Spinal cord (tissue), 10 donors: ENCODE measurements around the gene IMMP2L. TPM values are rescaled to one million over a fixed set of nuclear protein-coding genes. Genes with fewer than 3 reads are reported as not detected.
A peak's percentile ranks its signal among the peaks of the same experiment; 100 is the strongest.

ENCODE experiments used
- DNase-seq, 6 donors: peaks; one replicate each; pipeline versions ENCODE4 v3.0.0 to v3.0.0-alpha.2; 2013 to 2015; ENCODE audit warnings: low spot score in 6 of 6, low read depth in 4 of 6
- H3K27ac ChIP-seq: one replicate; pipeline ENCODE4 v1.5.1; 2013; ENCODE audit warnings: low read depth, low read length, control low read depth
- H3K27me3 ChIP-seq: one replicate; pipeline ENCODE4 v1.6.1; 2013; ENCODE audit warnings: low read length; ENCODE audit not compliant: control insufficient read depth, insufficient read depth
- H3K36me3 ChIP-seq: one replicate; pipeline ENCODE4 v1.6.1; 2013; ENCODE audit warnings: low read length; ENCODE audit not compliant: control insufficient read depth, insufficient read depth
- H3K4me1 ChIP-seq: one replicate; pipeline ENCODE4 v1.6.1; 2013; ENCODE audit warnings: low read length; ENCODE audit not compliant: control insufficient read depth, insufficient read depth
- H3K4me3 ChIP-seq: one replicate; pipeline ENCODE4 v1.5.1; 2013; ENCODE audit warnings: low read depth, low read length, control low read depth
- H3K9me3 ChIP-seq: one replicate; pipeline ENCODE4 v1.6.1; 2013; ENCODE audit warnings: low read length; ENCODE audit not compliant: control insufficient read depth, insufficient read depth
- WGBS: methylation state at CpG from one replicate; pipeline ENCODE4 v1.1.5; 2013; ENCODE audit warnings: missing lambda C conversion rate; ENCODE audit not compliant: insufficient coverage; 5-methylcytosine and 5-hydroxymethylcytosine counted together
- polyA plus RNA-seq, 2 donors: library from polyadenylated mRNA; unstranded; fragments of 120-200 nt; gene quantifications; one replicate each; pipeline ENCODE4 v1.2.1, GENCODE V29; 2013; ENCODE audit not compliant: insufficient read length in 2 of 2
- total RNA-seq, 2 donors: library from RNA; depleted of rRNA in 1 of 2; stranded (reverse); fragments of 120-200 nt in 1 of 2; fragments of >200 nt in 1 of 2; gene quantifications; one replicate each; pipeline versions ENCODE4 v1.2.3 to v1.2.4, GENCODE V29; 2013 to 2014
- donor health status: healthy.

Gene IMMP2L
- total and polyA plus RNA-seq, 4 donors = 14.8 to 26.8 (median 17.4) TPM

- no peak overlapping the region for H3K27ac ChIP-seq
- no peak overlapping the region for H3K4me3 ChIP-seq
- H3K36me3 ChIP-seq = no peaks in the 10 kb centered on the region
- H3K4me1 ChIP-seq = no peaks in the 10 kb centered on the region
- no peak for DNase-seq
- WGBS = no CpG with 5 or more reads among the region's 4 CpGs
- no peaks in the 10 kb centered on the region for H3K9me3 ChIP-seq
- H3K27me3 ChIP-seq = no peaks in the 10 kb centered on the region
Observed at GRCh38 chr7:111103678-111104274, 458.5 kb downstream of the IMMP2L start.

- Histone ChIP-seq H3K4me3 (no peak overlapping the region), H3K9me3 (no peaks in the 10 kb centered on the region), H3K36me3 (no peaks in the 10 kb centered on the region), H3K27me3 (no peaks in the 10 kb centered on the region), H3K4me1 (no peaks in the 10 kb centered on the region), H3K27ac (no peak overlapping the region)
- DNase-seq = no peak
- no CpG with 5 or more reads among the region's 4 CpGs for WGBS
Observed at GRCh38 chr7:111103136-111103535, 459.2 kb downstream of the IMMP2L start.

- H3K27ac ChIP-seq = no peak overlapping the region
- no CpG with 5 or more reads among the region's 1 CpG for WGBS
Observed at GRCh38 chr7:111101856-111102646, 460.2 kb downstream of the IMMP2L start.

GRCh38 chr7:111098926-111099250 lies 463.4 kb downstream of the IMMP2L start:
- DNase-seq = no peak
- Histone ChIP-seq H3K27ac (no peak overlapping the region), H3K9me3 (no peaks in the 10 kb centered on the region), H3K4me1 (no peaks in the 10 kb centered on the region), H3K27me3 (no peaks in the 10 kb centered on the region), H3K4me3 (no peak overlapping the region), H3K36me3 (no peaks in the 10 kb centered on the region)
- WGBS = no CpG with 5 or more reads among the region's 1 CpG

More at GRCh38 chr7:111101856-111102646, 460.2 kb downstream of the IMMP2L start:
- H3K4me3 ChIP-seq = no peak overlapping the region
- no peaks in the 10 kb centered on the region for H3K36me3 ChIP-seq
- no peaks in the 10 kb centered on the region for H3K9me3 ChIP-seq
- no peak for DNase-seq
- H3K4me1 ChIP-seq = no peaks in the 10 kb centered on the region
- no peaks in the 10 kb centered on the region for H3K27me3 ChIP-seq

GRCh38 chr7:111098011-111098925 lies 464.0 kb downstream of the IMMP2L start:
- no peak overlapping the region for H3K27ac ChIP-seq
- H3K4me3 ChIP-seq = no peak overlapping the region
- DNase-seq = peak in 3 of 6 donors; percentile 57 to 90 (median 78)
- H3K4me1 ChIP-seq = no peaks in the 10 kb centered on the region
- H3K36me3 ChIP-seq = no peaks in the 10 kb centered on the region
- WGBS = no CpG with 5 or more reads among the region's 10 CpGs
- H3K27me3 ChIP-seq = no peaks in the 10 kb centered on the region
- H3K9me3 ChIP-seq = no peaks in the 10 kb centered on the region

GRCh38 chr7:111096997-111097396 lies 465.3 kb downstream of the IMMP2L start:
- DNase-seq = peak in 1 of 6 donors; percentile 38
- no CpG with 5 or more reads among the region's 3 CpGs for WGBS

GRCh38 chr7:111094419-111094818 lies 467.9 kb downstream of the IMMP2L start:
- Histone ChIP-seq H3K36me3 (no peaks in the 10 kb centered on the region), H3K4me3 (peak overlapping the region; percentile 76), H3K4me1 (no peaks in the 10 kb centered on the region), H3K9me3 (no peaks in the 10 kb centered on the region), H3K27ac (peak overlapping the region; percentile 25), H3K27me3 (no peaks in the 10 kb centered on the region)
- no CpG with 5 or more reads among the region's 1 CpG for WGBS
- DNase-seq = peak in 2 of 6 donors; percentile 18 to 65

More at GRCh38 chr7:111096997-111097396, 465.3 kb downstream of the IMMP2L start:
- no peak overlapping the region for H3K27ac ChIP-seq
- H3K27me3 ChIP-seq = no peaks in the 10 kb centered on the region
- no peak overlapping the region for H3K4me3 ChIP-seq
- no peaks in the 10 kb centered on the region for H3K36me3 ChIP-seq
- no peaks in the 10 kb centered on the region for H3K4me1 ChIP-seq
- H3K9me3 ChIP-seq = no peaks in the 10 kb centered on the region

GRCh38 chr7:111093496-111093895 lies 468.8 kb downstream of the IMMP2L start:
- H3K4me3 ChIP-seq = peak overlapping the region; percentile 76
- 20% methylated on average over 1 of the region's 4 CpGs for WGBS
- no peak overlapping the region for H3K27ac ChIP-seq
- no peaks in the 10 kb centered on the region for H3K27me3 ChIP-seq
- no peaks in the 10 kb centered on the region for H3K9me3 ChIP-seq
- H3K4me1 ChIP-seq = no peaks in the 10 kb centered on the region
- peak in 1 of 6 donors; percentile 57 for DNase-seq
- no peaks in the 10 kb centered on the region for H3K36me3 ChIP-seq

GRCh38 chr7:111092406-111093236 lies 469.7 kb downstream of the IMMP2L start:
- Histone ChIP-seq H3K9me3 (no peaks in the 10 kb centered on the region), H3K27ac (peak overlapping the region; percentile 87), H3K27me3 (no peaks in the 10 kb centered on the region), H3K4me1 (no peaks in the 10 kb centered on the region), H3K36me3 (no peaks in the 10 kb centered on the region), H3K4me3 (peak overlapping the region; percentile 76)
- WGBS = 7% methylated on average over 1 of the region's 2 CpGs
- peak in 3 of 6 donors; percentile 15 to 80 (median 49) for DNase-seq
